GM19351 (cell line): ENCODE measurements around the gene MKKS.
"Not testable (repeated sequence)": the region's sequence is repeated elsewhere in the genome, so short reads cannot be mapped to it uniquely, and the experiment has no call there.

Experiments
- ATAC-seq: cut with Tn5 transposase; IDR thresholded peaks from one replicate; pipeline ENCODE4 v1.9.1; 2021; ENCODE audit warnings: mild to moderate bottlenecking, moderate library complexity; ENCODE audit not compliant: unreplicated experiment

MKKS gene

DNA sequence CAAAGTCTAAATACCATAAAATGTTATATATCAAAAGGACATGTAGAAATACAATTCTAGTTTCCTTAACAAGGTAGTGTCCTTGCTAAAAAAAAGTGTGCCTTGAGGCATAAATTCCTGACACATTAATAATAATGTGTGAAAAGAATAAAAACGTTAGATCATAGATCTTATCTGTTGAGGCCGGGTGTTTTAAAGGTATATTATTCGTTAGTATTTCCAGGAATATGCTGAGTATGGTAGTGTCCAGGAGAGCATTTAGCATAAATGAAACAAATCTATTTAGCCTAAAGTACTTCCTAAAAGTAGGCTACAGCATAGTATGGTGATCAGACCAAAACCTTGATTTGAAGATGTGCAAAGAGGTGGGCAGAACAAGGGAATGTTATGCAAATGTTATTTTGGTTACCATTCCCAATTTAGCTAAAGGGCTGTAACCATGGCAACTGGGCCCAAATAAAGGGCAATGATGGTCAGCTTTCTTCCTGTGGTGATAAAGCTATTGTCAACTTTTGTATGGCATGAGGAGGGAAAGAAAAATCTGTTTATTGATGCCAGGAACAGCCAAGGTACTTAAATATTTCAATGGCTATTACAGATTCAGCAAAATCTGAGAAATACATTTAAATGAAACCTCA lies 18.9 kb downstream of the MKKS start:
- no peak for ATAC-seq

GRCh38 chr20:10412591-10413408 lies 21.2 kb downstream of the MKKS start:
- ATAC-seq: no peak

- ATAC-seq: no peak
Measured at GRCh38 chr20:10411673-10412072, 22.3 kb downstream of the MKKS start.

DNA sequence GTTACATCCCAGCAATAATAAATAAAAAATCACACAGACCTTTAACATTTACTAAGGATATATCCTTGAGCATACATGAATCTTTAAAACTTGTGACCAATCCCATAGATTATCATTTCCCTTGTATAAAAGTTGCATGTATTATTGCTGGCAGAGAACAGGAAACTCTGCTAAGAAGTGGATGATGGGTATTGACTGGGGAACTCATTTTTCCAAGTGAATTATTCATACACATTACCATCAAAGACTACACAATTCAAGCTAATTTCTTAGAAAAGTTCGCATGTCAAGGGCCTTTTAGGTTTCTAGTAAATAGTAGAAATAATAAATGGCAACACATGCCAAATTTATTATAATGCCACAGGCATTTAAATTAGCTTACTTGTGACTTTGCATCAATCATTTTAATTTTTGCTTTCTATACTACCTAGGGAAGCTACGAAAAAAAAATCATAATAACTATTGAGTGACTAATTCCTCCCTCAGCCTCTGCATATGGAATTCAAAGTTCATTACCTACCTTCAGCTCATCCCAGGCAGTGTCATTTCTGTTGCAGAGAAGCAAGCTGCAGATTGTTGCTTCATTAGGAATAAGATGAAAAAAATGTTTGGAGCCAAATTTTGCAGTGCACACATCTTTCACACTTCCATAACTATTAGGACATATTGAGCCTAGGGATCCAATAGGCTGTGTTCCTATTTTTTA lies 25.8 kb downstream of the MKKS start:
- ATAC-seq: no peak

DNA sequence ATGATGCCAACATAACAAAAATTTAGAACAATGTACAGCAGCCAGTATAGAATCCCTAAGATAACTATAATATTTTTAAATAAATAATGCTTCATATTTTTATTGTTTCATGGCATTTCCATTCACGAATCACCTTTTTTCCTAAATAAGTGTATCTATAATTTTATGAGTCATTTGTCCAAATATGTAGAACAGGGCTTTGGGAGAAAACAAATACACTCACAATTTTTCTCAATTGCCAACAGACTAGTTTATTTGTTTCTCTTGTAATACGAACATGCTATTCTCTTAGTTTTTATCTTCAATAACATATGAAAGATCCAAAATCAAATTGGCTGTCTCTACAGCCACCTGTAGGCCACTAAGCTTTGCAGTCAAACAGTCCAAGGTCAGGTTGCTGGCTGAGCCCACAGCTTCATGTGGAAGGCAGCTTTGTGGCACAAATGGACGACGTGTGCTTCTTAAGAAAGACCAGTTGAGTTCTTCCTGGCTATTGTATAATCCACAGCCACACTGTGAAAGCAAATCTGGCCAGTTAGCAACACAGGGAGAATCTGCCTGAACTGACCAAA lies 29.0 kb downstream of the MKKS start:
- no peak for ATAC-seq

DNA sequence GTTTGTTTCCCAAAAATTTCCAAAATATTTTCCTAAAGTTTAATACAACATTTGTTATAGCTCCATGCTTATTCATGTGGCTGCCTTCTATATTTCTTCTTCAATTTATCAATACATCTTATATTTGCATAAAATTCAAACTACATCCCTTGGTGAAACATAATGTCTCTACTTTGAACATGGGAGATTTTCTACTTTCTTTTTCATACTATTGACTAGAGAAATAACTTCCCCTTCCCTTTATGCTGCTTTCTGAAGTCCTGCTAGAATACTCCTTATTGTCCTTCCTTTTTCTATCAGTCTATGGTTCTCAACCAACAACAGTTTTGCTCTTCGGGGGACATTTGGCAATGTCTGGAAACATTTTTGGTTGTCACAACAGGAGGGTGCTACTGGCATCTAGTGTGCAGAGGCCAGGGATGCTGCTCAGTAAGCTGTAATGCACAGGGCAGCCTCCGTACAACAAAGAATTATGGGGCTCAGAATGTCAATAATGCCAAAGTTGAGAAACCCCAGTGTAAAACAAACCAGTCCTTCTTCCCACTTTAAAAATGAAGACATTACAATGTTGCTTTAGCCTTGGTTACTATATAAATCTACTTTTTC lies 29.9 kb downstream of the MKKS start:
- ATAC-seq: no peak

DNA sequence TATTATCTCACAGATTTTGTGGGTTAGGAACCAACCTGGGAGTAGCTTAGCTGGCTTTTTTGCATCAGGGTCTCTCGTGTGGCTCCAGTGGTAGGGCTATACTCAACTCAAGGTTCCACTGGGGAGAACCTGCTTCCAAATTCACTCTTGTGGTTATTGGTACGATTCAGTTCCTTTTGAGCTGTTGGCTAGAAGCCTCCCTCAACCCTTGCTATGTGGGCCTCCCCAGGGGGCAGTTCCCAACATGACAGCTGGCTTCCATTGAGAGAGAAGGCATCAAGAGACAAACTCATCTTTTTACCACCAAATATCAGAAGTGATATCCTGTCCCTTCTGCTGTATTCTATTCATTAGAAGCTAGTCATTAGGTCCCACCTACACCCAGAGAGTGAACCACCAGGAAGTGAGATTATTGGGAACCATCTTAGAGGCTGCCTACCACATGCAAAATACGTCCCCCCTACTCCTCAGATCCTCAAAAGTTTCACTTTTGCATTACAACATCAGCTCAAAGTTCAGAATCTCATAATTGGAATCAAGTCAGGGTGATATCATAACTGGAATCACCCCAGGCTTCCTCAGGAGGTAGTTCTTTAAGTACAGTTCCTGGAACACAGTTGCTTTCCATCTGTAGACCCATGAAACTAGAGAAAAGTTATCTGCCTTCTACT lies 30.9 kb downstream of the MKKS start:
- ATAC-seq: no peak

DNA sequence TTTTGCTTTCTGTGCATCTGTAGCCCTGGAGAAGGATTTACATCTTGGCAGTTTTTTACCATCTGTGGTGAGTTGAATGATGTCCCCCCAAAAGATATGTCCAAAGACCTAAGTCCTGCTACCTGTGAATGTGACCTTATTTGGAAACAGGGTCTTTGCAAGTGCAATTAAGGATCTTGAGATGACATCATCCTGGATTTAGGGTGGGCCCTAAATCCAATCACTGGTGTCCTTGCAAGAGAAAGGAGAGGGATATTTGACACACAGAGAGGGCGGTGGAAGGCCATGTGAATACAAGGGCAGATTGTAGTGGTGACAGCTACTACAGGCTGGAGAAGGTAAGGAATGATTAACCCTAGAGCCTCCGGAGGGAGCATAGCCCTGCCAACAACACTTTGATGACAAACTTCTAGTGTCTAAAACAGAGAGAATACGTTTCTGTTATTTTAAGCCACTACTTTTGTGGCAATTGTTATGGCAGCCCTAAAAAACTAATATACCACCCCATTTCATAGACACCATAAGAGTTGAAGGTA lies 35.1 kb downstream of the MKKS start:
- ATAC-seq: no peak

DNA sequence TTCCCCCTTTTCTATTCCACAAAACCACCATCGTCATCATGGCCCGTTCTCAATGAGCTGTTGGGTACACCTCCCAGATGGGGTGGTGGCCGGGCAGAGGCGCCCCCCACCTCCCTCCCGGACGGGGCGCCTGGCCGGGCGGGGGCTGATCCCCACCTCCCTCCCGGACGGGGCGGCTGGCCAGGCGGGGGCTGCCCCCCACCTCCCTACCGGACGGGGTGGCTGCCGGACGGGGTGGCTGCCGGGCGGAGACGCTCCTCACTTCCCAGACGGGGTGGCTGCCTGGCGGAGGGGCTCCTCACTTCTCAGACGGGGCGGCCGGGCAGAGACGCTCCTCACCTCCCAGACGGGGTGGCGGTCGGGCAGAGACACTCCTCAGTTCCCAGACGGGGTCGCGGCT lies 39.3 kb downstream of the MKKS start:
- ATAC-seq: not testable (repeated sequence)

- ATAC-seq: no peak
Measured at GRCh38 chr20:10390709-10391108, 43.3 kb downstream of the MKKS start.

- no peak for ATAC-seq
Measured at GRCh38 chr20:10388597-10388996, 45.4 kb downstream of the MKKS start.

DNA sequence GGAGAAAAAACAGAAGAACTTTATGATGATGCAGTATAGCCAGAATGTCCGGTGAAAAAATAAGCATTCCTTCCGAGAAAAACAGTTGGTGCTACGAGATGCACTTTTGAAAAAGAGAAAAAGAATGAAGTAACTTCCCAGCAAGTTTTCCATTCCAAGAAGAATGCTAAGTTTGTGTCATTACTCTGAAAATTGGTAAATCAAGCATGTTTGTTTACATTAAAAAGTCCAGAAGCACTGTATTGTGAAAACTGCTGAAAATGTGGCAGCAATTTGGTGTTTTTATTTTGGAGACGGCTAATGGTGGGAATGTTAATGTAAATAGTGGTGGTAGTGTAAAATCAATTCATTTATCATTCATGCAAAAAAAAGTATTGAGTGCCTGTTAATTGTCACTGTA lies 46.3 kb downstream of the MKKS start:
- no peak for ATAC-seq

DNA sequence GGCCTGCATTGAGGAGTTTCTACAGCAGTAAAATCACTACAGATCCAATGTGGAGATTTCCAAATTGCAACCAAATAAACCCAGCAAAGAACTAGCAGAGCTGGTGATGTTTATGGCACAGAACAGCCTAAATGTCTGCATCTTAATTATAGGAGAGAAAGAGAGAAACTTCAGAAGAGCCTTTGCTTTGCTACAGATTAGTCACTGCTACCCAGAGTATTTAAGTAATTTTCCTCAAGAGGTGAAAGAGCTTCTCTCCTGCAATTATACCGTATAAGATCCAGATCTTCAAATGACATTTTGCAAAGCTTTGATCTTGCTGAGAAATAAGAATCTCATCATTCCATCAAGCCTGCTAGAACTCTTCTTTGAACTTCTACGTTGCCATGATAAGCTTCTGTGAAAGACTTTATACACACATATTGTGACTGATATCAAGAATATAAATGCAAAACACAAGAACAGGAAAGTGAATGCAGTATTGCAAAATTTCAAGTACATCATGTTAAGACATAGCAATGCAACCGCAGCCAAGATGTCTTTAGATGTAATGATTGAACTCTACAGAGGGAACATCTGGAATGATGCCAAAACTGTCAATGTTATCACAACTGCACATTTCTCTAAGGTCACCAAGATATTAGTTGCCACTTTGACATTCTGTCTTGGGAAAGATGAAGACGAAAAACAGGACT lies 48.0 kb downstream of the MKKS start:
- ATAC-seq: no peak

DNA sequence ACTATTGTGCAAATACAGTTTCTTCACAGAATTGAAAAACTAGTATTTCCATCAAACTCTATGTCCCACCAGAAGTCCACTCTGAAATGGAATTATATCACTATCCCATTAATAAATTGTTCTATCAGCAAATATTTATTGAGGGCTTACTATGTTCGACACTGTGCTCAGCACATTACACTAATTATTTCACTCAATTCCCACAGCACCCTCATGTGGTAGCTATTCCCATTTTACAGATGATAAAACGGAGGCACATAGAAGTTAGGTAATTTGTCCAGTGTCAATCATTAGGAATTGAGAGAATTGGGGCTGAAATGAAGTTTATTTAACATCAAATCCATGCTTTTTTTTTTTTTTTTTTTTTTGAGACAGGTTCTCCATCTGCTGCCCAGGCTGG lies 52.5 kb downstream of the MKKS start:
- ATAC-seq: no peak

- no peak for ATAC-seq
Measured at GRCh38 chr20:10379761-10380160, 54.3 kb downstream of the MKKS start.

DNA sequence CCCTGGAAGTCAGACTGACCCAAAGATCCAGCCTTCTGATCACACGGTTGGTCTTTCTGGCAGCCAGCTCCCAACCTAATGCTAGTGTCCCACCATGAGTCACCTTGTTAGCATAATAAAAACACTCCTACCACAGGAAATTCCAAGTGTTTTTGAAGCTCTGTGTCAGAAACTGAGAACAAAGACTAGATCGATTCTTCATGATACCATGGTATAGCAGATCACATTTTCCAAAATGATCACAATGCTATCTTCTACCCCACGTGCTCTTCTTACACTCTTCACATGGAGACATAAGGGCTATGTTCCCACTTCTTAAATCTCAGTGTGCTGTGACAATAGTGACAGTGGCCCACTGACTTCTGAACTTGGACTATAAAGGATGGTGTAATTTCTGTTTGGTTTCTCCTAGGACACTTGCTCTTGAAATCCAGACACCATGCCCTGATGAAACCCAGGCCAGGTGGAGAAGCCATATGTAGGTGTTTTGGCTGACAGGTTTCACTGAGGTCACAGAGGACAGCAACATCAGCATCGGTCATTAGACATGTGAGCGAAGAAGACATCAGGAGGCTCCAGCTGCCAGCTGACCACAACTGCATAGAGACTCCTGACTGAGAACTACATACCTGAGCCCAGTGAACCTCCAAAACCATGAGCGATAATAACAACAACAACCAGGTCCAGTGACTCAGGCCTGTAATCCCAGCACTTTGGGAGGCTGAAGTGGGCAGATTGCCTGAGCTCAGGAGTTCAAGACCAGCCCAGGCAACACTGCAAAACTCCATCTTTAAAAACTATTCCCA lies 57.5 kb downstream of the MKKS start:
- ATAC-seq: no peak

- no peak for ATAC-seq
Measured at GRCh38 chr20:10375191-10375590, 58.8 kb downstream of the MKKS start.

GRCh38 chr20:10374036-10374435 lies 60.0 kb downstream of the MKKS start:
- no peak for ATAC-seq

DNA sequence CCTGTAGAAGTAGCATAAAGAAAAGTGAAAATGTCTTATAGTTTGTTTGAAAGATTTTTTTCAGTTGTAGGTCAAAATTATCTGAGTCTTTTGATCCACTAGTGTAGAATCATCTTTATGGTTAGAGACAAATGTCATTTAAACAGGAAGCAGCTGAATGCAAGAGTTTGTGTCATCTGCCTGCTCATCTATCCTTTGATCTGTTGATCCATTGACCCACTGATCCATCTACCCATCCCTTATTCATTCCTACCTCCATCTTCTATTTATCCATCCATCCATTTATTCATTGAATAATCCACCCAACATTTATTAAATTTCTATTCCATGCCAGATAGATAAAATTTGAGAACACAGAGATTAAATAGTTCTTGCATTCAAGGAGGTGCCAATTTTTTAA lies 62.6 kb downstream of the MKKS start:
- ATAC-seq: no peak
